ENCODE data around the gene ADGRL4.

The ADGRL4 gene

DNA sequence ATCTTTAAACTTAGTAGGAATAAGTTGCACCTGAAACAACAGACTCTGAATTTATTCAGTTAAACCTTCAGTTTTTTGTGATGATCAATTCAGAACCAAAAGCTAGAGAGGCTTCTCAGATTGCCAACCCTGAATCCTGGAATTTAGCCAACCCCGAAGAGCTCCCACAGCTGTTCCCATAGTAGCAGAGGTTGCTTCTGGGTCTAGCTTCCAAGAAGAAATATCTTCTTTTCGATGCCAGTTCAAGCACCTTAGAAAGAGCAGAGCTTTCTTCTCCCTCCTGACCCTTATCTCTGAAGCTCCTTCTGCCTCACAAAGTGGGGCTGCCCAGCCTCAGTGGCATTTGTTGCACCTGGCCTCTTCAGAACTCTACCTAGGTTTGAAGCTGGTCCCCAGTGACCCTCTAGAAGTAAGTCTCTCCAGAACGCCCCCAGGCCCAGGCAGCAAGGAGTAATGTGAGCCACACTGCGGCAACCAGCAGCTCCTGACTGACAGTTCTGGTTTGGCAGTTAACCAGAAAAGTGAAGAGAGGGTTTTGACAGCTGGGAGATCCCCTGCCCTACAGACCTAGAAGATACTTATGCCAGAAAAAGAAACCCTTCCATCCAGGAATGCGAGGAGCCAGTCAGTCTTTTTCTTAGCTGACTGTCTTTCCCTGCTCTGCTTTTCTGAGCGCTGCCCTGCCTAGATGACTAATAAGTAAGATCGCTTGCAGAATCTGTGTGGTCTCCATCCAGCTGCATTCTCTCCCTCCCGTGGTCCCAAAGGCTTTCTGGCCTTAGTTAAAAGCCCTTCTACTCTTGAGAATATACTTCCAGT, 165.9 kb downstream of the ADGRL4 start:
- DNase-seq (ENCODE audit: low read depth in 1 of 2, low spot score in 1 of 2), result no peak
